Thoracic aorta (tissue), 2 donors: ENCODE measurements around the gene NCKAP5. TPM values are rescaled to one million over a fixed set of nuclear protein-coding genes. Genes with fewer than 3 reads are reported as not detected.

Source experiments
- ATAC-seq: fragments of 150-250 bp; one replicate; pipeline ENCODE4 v1.8.0; 2017; ENCODE audit warnings: low read depth; ENCODE audit not compliant: insufficient number of reproducible peaks, low FRiP score
- DNase-seq: peaks from one replicate; pipeline ENCODE4 v3.0.0-alpha.2; 2020; ENCODE audit warnings: low spot score
- H3K27ac ChIP-seq, 2 donors: fragments of 200-600 bp; sonication (generic); 1 replicate in 1 of 2; 2 replicates in 1 of 2; pipeline ENCODE4 v1.5.1; 2016; ENCODE audit warnings: mild to moderate bottlenecking in 2 of 2, moderate library complexity in 2 of 2
- H3K27me3 ChIP-seq: fragments of 200-600 bp; sonication (generic); replicated peaks from 2 replicates; pipeline ENCODE4 v1.6.0; 2016; ENCODE audit warnings: mild to moderate bottlenecking; ENCODE audit not compliant: insufficient read depth
- H3K36me3 ChIP-seq: fragments of 200-600 bp; sonication (generic); one replicate; pipeline ENCODE4 v1.5.1; 2016
- H3K4me1 ChIP-seq, 2 donors: fragments of 200-600 bp; sonication (generic); 1 replicate in 1 of 2; 2 replicates in 1 of 2; pipeline versions ENCODE4 v1.5.1 to v1.6.0; 2016; ENCODE audit warnings: low read depth in 2 of 2, mild to moderate bottlenecking in 1 of 2; ENCODE audit not compliant: control insufficient read depth in 1 of 2
- H3K4me3 ChIP-seq: fragments of 200-600 bp; sonication (generic); 2 replicates; pipeline ENCODE4 v1.5.1; 2016; ENCODE audit warnings: mild to moderate bottlenecking
- H3K9me3 ChIP-seq: fragments of 200-600 bp; sonication (generic); 2 replicates; pipeline ENCODE4 v1.5.1; 2016
- CTCF ChIP-seq: fragments of 200-600 bp; sonication (generic); IDR thresholded peaks from one replicate; pipeline ENCODE4 v1.5.1; 2019; ENCODE audit warnings: antibody characterized with exemption
- total RNA-seq, 2 donors: library from RNA; depleted of rRNA; stranded (reverse); fragments of >200 nt; gene quantifications; one replicate each; pipeline versions ENCODE4 v1.1.0 to v1.2.3, GENCODE V29; 2016

NCKAP5 gene
- total RNA-seq, 2 donors from 2014 or later: 1.2 to 1.9 TPM

- no peak for ATAC-seq
- TF ChIP-seq CTCF: no peak
These were observed 21.2 kb upstream of the NCKAP5 start for GRCh38 chr2:133589456-133589855.

GRCh38 chr2:133588144-133588543, 19.9 kb upstream of the NCKAP5 start:
- Histone ChIP-seq H3K4me3 (no peak overlapping the region), H3K36me3 (no peaks in the 10 kb centered on the region), H3K4me1 (peaks cover 0 to 16% of the 10 kb centered on the region in 2 donors), H3K27ac (no peak overlapping the region), H3K27me3 (no peaks in the 10 kb centered on the region), H3K9me3 (no peaks in the 10 kb centered on the region)
- ATAC-seq: no peak
- no peak for DNase-seq
- no peak for TF ChIP-seq CTCF

More at GRCh38 chr2:133589456-133589855, 21.2 kb upstream of the NCKAP5 start:
- no peak for DNase-seq
- Histone ChIP-seq H3K9me3 (no peaks in the 10 kb centered on the region), H3K4me1 (peaks cover 0 to 16% of the 10 kb centered on the region in 2 donors), H3K36me3 (no peaks in the 10 kb centered on the region), H3K27me3 (no peaks in the 10 kb centered on the region), H3K4me3 (no peak overlapping the region), H3K27ac (no peak overlapping the region)

GRCh38 chr2:133586978-133587377, 18.7 kb upstream of the NCKAP5 start:
- Histone ChIP-seq H3K4me1 (peaks cover 0 to 16% of the 10 kb centered on the region in 2 donors), H3K27ac (no peak overlapping the region), H3K36me3 (no peaks in the 10 kb centered on the region), H3K9me3 (no peaks in the 10 kb centered on the region), H3K4me3 (no peak overlapping the region), H3K27me3 (no peaks in the 10 kb centered on the region)
- no peak for ATAC-seq
- no peak for DNase-seq
- TF ChIP-seq CTCF: no peak

- no peaks in the 10 kb centered on the region for H3K36me3 ChIP-seq
- H3K4me3 ChIP-seq: no peak overlapping the region
- H3K27me3 ChIP-seq: no peaks in the 10 kb centered on the region
- no peak overlapping the region for H3K27ac ChIP-seq
- H3K9me3 ChIP-seq: no peaks in the 10 kb centered on the region
- peaks cover 0 to 8% of the 10 kb centered on the region in 2 donors for H3K4me1 ChIP-seq
- no peak for TF ChIP-seq CTCF
- DNase-seq: no peak
- no peak for ATAC-seq
These were observed 12.9 kb upstream of the NCKAP5 start for GRCh38 chr2:133581010-133581760.

DNA sequence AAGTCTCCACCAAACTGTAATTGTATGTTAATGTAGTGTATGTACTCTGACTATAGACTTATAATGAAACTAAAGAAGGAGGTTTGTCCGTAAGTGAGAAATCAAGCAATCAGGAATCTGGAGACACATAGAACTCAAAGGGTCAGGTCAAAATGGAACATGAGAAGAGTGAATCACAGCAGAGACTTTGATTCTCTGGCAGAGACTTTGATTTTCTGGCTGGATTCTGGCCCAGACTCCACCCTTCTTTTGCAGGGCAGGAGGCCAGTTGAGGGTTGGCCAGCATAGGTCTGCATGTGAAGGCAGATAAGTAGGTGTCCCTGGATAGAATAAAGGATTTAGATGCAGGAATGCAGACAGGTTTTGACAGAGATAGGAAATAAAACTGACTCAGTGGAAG, 11.0 kb upstream of the NCKAP5 start:
- no peaks in the 10 kb centered on the region for H3K9me3 ChIP-seq
- no peak for TF ChIP-seq CTCF
- H3K4me3 ChIP-seq: no peak overlapping the region
- no peak overlapping the region for H3K27ac ChIP-seq
- DNase-seq (no peak), ATAC-seq (no peak)
- H3K27me3 ChIP-seq: no peaks in the 10 kb centered on the region
- peaks cover 0 to 8% of the 10 kb centered on the region in 2 donors for H3K4me1 ChIP-seq
- H3K36me3 ChIP-seq: no peaks in the 10 kb centered on the region
